GM19099 (cell line): Measurements from ENCODE around the gene CPA1.

Experiments
- POLR2A ChIP-seq: IDR thresholded peaks from 3 replicates; pipeline ENCODE4 v1.6.1; 2011; ENCODE audit warnings: low read depth; ENCODE audit not compliant: insufficient read length; ENCODE audit errors: extremely low read depth

CPA1 gene

DNA sequence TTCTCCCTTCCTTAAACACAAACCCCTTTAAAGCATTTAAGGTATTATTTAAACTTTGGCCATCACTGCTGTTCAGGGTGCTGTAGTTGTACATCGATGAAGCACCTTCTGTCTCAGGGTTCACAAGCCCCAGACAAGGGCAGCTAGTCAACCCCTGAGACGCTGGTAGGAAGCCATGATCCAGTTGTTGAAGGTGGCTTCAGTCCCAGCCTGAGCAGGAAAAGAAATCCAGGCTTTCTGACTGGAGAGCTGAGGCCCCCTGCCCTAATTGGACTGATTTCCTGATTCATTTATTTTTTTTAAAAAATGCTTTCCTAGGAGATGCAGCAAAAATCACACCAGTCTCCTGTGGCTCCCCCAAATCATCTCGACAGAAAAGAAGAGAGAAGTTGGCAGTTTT, 15.8 kb downstream of the CPA1 start:
- TF ChIP-seq POLR2A = no peak

GRCh38 chr7:130397051-130397757, 16.9 kb downstream of the CPA1 start:
- TF ChIP-seq POLR2A = no peak

DNA sequence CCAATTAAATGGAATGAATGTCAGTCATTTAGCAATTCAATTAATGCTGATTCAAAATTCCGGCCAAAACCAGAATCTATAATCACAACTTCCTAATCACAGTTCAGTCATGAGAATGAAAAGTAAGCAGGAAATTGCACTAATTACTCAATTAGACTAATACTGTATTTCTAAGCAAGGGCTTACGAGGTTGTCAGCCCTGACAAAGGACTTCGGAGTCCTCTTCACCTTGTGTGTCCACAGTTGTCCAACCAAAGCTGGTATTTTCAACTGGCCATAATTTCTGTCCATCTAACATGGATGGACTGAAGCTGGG, 17.4 kb downstream of the CPA1 start:
- no peak for TF ChIP-seq POLR2A

DNA sequence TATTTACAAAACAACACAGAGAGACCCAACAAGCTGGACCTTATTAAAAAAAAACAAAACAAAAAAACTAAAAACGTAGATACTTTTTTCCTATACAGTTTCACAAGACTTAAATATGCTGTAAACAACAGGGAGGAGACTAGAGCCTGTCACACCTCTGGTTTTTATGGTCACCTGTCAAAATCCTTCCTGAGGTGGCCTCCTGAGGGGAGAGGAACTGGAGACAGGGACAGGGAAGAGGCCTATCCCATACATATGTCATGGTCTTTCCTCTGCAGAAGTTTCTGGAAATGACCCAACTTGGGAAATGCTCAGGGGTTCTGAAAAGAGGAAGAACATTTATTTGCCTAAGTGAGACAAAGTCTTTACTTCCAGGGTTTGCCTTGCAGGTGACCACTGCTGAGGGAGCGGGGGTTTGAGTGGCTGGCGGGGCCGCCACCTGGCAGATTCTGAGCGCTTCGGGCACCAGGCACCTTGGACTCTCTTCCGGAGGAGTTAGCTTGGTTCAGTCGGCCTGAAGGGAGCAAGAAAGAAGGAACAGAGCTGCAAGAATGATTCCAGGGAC, 18.3 kb downstream of the CPA1 start:
- no peak for TF ChIP-seq POLR2A

DNA sequence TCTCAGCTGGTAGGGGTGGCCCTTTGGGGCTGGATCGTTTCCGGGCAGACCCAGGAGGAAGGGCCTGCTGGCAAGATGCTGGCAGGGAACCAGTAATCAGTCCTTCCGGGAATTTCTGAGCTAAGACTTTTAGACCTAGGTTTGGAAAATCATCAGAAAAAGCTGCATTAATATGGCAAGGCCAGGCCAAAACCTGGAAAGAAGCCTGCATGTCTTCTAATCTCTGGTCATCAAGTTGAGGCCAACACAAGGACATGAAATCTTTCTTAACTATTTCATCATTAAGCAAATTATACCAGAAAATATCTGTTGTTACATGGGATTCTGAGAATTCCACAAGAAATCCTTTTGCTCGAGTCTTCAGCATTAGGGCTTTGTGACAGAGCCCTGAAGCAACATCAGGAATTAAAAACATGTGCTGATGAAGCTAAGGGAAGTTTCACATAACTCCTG, 19.9 kb downstream of the CPA1 start:
- TF ChIP-seq POLR2A = no peak

DNA sequence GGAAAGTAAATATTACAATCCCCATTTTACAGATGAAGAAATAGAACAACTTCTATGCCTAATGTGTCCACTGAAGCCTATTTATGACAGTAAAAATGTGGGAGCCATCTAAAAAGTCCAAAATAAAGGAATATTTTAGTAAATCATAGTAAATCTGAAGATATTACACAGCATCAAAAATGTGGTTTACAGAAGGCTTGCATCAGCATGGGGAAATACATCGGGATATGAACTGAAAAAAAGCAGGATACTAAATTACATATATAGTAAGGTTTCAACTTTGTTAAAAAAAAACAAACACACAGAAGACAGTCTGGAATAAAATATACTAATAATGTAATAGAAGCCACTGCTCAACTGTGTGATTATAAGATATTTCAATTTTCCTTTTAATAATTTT, 20.8 kb downstream of the CPA1 start:
- no peak for TF ChIP-seq POLR2A

GRCh38 chr7:130401578-130401977, 21.3 kb downstream of the CPA1 start:
- no peak for TF ChIP-seq POLR2A

GRCh38 chr7:130405003-130405402, 24.7 kb downstream of the CPA1 start:
- TF ChIP-seq POLR2A = no peak

- TF ChIP-seq POLR2A = no peak
These were observed 28.9 kb downstream of the CPA1 start for GRCh38 chr7:130409067-130409711.

GRCh38 chr7:130409712-130410072, 29.4 kb downstream of the CPA1 start:
- no peak for TF ChIP-seq POLR2A

GRCh38 chr7:130410868-130411541, 30.7 kb downstream of the CPA1 start:
- TF ChIP-seq POLR2A = no peak

DNA sequence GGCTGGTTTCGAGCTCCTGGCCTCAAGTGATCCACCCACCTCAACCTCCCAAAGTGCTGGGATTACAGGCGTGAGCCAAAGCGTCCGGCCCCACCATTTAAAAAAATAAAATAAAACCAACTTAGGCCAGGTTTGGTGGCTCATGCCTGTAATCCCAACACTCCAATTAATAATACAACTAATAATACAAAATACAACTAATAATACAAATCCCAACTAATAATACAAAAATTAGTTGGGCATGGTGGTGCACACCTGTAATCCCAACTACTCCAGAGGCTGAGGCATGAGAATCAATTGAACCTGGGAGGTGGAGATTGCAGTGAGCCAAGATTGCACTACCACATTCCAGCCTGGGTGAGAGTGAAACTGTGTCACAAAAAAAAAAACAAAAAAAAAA, 32.9 kb downstream of the CPA1 start:
- no peak for TF ChIP-seq POLR2A

- no peak for TF ChIP-seq POLR2A
These were observed 34.7 kb downstream of the CPA1 start for GRCh38 chr7:130415006-130415405.

- no peak for TF ChIP-seq POLR2A
These were observed 36.9 kb downstream of the CPA1 start for GRCh38 chr7:130417213-130417612.

DNA sequence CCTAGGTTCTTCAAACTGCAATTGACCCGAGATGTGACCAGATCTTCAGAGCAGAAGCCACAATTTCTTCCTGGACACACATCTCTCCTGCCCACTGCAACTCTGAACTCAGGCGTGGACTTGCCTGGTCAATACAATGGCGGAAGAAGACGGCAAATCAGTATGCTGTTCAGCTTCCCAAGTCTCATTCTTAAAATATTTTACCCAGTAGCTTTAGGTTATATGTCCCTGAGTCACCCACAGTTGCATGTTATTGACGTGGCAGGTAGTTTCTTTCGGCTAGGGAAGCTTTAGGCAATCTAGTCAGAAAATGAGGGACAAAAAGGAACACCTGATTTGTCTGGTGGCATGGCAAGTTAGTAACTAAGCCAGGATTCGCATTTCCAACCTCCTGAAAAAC, 38.0 kb downstream of the CPA1 start:
- TF ChIP-seq POLR2A = no peak

- TF ChIP-seq POLR2A = no peak
These were observed 39.4 kb downstream of the CPA1 start for GRCh38 chr7:130419658-130420057.
